ENCODE measurements around the gene PRMT5.
A peak's percentile ranks its signal among the peaks of the same experiment; 100 is the strongest.

PRMT5 gene

DNA sequence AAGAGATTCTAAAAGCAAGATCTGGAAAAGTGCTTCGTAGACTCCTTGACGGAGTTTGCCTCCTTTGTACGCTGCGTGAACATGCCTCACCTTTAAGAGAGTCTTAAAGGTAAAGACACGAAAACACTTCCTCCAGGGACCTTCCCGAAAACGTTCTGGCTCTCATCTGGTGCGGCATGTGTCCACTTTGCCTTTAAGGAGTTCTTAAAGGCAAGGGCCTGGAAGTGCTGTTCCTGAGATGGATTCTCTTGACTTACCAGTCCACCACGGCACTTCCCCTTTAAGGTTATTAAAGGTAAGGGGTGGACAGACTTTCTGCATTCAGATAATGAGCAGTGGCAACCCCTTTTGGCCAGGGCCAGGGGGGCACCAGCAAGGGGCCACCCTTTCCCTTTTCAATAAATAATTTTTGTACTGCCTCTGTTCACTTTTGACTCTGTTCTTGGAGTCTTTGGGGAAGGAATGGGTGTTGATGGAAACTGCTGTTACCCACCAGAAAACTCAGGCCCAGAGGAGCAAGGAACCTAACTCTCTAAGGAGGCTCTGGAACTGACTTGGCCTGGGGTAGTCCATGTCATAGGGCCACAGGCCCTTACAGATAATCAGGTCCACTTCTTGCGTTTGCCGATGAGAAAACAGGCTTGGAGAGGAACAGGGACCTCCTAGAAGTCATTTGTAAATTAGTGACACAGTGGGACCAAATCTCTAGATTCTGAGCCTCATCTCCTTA lies 41.8 kb downstream of the PRMT5 start:
- TF ChIP-seq, protein P1, sequence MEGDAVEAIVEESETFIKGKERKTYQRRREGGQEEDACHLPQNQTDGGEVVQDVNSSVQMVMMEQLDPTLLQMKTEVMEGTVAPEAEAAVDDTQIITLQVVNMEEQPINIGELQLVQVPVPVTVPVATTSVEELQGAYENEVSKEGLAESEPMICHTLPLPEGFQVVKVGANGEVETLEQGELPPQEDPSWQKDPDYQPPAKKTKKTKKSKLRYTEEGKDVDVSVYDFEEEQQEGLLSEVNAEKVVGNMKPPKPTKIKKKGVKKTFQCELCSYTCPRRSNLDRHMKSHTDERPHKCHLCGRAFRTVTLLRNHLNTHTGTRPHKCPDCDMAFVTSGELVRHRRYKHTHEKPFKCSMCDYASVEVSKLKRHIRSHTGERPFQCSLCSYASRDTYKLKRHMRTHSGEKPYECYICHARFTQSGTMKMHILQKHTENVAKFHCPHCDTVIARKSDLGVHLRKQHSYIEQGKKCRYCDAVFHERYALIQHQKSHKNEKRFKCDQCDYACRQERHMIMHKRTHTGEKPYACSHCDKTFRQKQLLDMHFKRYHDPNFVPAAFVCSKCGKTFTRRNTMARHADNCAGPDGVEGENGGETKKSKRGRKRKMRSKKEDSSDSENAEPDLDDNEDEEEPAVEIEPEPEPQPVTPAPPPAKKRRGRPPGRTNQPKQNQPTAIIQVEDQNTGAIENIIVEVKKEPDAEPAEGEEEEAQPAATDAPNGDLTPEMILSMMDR (IDR thresholded peaks at IDR 0.05; ENCODE audit: control extremely low read depth, extremely low read depth, low read depth, missing control alignments) = no peak
- ChIA-PET POLR2A (interaction anchor here (0.6 to 1.5 kb wide), 2 partner anchors 121 to 204 kb away, joined by 3 to 4 read pairs; partner anchors contain the start of gene OXA1L), CTCF (interaction anchor here (0.9 to 12.3 kb wide), 13 partner anchors 9 to 331 kb away, joined by 3 to 196 read pairs (median 7); partner anchors contain the start of genes LRP10 and RBM23)
- peak; percentile 71 for DNase-seq (ENCODE audit: extremely low spot score)

DNA sequence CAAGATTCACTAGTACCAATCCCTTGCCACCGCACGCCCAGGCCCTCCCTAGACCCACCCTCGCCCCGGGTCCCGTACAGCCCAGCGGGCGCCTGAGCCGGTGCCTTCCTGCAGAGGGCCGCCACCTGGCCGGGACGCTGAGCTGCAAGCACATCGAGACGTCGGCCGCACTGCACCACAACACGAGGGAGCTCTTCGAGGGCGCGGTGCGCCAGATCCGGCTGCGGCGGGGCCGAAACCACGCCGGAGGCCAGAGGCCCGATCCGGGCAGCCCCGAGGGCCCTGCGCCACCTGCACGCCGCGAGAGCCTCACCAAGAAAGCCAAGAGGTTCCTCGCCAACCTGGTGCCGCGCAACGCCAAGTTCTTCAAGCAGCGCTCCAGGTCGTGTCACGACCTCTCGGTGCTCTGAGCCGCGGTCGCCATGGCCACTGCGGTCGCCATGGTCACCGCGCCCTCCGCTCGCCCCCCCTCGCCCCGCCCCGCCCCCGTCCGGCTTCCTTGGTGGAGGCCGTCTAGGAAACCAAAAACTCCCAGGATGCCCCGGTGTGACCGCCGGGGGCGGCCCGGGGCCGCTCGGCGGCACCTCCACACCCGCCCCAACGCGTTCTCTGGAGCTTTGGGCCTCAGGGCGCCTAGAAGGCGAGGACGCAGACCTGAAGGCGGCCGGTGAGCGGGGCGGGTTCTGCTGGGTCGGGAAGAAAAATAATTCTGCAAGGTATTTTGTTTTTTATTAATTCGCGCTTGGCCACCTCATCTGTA lies 42.5 kb downstream of the PRMT5 start:
- peak; percentile 89 for DNase-seq (ENCODE audit: extremely low spot score)
- ChIA-PET CTCF (interaction anchor here (0.8 to 12.3 kb wide), 15 partner anchors 9 to 331 kb away, joined by 3 to 196 read pairs (median 3); partner anchors contain the start of genes LRP10 and OXA1L), POLR2A (interaction anchor here (0.6 to 1.5 kb wide), 4 partner anchors 9 to 121 kb away, joined by 3 to 6 read pairs (median 4); no protein-coding TSS in a partner anchor)
- TF ChIP-seq, protein P1 (IDR thresholded peaks at IDR 0.05; ENCODE audit: control extremely low read depth, extremely low read depth, low read depth, missing control alignments) = peak; percentile 40

DNA sequence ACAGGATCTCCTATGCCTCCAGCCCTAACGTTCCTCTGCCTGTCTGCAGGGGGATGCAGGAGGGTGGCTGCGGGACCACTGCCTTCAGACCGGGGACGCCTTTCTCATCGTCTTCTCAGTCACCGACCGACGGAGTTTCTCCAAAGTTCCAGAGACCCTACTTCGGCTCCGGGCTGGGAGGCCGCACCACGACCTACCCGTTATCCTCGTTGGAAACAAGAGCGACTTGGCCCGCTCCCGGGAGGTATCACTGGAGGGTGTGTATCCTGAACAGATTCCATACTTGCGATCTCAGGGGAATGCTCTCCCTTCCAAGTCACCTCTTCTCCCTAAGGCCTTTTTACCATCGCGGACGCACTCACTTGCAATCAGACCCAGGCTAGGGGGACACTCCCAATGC lies 43.2 kb downstream of the PRMT5 start:
- CTCF ChIA-PET = interaction anchor here (0.8 to 12.3 kb wide), 16 partner anchors 10 to 331 kb away, joined by 3 to 196 read pairs (median 3); partner anchors contain the start of genes LRP10 and OXA1L
- no peak for DNase-seq (ENCODE audit: extremely low spot score)

DNA sequence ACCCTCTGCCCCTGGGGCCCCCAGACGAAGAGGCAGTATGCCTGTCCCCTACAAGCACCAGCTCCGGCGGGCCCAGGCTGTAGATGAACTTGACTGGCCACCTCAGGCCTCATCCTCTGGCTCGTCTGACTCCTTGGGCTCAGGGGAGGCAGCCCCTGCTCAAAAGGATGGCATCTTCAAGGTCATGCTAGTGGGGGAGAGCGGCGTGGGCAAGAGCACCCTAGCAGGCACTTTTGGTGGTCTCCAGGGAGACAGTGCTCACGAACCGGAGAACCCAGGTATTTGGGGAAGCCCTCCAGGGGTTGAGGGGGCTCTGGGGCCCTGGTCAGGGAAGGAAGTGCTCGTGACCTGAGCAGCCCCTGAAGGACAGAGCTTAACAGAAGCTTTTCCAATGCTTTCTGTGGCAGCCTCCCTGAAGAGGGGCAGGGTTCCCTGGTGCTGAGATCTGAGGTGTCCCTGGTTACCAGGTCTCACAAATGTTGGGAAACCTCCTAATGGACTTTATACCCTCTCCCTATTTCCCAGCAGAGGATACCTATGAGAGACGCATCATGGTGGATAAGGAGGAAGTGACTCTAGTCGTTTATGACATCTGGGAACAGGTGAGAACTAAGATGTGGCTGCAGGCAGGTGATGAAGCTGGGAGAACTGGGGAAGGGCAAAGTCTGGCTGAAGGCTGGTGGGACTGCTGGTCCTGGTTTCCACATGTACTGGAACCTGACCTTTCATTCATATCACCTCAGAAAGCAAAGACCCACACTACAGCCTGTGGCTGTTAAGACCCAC lies 44.2 kb downstream of the PRMT5 start:
- POLR2A ChIA-PET = interaction anchor here (1.3 to 1.6 kb wide), 2 partner anchors 17 to 296 kb away, joined by 3 to 5 read pairs; partner anchors contain the start of gene DAD1
- CTCF ChIA-PET = interaction anchor here (0.9 to 12.3 kb wide), 10 partner anchors 11 to 314 kb away, joined by 3 to 196 read pairs (median 8); partner anchors contain the start of gene LRP10
- TF ChIP-seq, protein P1 (IDR thresholded peaks at IDR 0.05; ENCODE audit: control extremely low read depth, extremely low read depth, low read depth, missing control alignments) = no peak
- DNase-seq (ENCODE audit: extremely low spot score) = no peak

More for the DNA sequence above, 43.2 kb downstream of the PRMT5 start:
- TF ChIP-seq, protein P1 (IDR thresholded peaks at IDR 0.05; ENCODE audit: control extremely low read depth, extremely low read depth, low read depth, missing control alignments) = no peak
- POLR2A ChIA-PET = interaction anchor here (0.5 to 1.5 kb wide), 5 partner anchors 10 to 666 kb away, joined by 3 to 6 read pairs (median 4); partner anchors contain the start of gene ZFHX2

DNA sequence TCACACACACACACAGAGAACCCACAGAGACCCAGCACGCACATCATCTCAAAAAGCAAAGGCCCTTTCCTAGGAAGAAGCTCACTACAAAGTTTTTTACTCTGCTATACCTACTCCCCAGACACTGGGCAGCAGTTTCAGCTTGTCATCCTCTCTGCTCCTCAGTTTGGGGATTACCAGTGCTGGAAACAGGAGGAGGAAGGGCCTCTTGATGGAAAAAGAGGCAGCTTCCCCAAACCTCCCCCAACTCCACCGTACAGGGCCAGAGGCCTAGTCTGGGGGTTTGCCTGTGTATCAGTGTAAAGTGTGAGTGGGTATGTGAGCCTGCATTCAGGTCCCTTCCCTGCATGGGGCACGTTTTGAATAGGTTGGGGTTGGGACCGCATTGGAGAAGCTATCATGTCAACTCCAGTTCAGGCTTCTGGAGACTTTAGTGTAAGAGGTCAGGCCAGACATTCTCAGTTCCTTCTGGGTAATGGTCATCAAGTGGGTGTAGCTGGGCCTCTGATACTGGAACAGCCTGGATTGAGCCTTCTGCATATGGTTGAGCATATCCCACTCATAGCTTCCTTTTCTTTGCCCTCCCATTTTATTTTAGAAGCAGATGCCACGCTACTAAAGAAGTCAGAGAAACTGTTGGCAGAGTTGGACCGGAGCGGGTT lies 45.0 kb downstream of the PRMT5 start:
- CTCF ChIA-PET = interaction anchor here (0.7 to 12.3 kb wide), 8 partner anchors 11 to 313 kb away, joined by 3 to 196 read pairs (median 24); partner anchors contain the start of genes LRP10 and PRMT5

More for the DNA sequence above, 45.0 kb downstream of the PRMT5 start:
- TF ChIP-seq, protein P1 (IDR thresholded peaks at IDR 0.05; ENCODE audit: control extremely low read depth, extremely low read depth, low read depth, missing control alignments) = no peak
- DNase-seq (ENCODE audit: extremely low spot score) = no peak
- POLR2A ChIA-PET = interaction anchor here (1.3 to 1.6 kb wide), 2 partner anchors 17 to 295 kb away, joined by 3 to 5 read pairs; partner anchors contain the start of gene DAD1
